DMS 273 (cell line): Measurements from ENCODE around the gene PCNX1.
"Not testable (repeated sequence)": the region's sequence is repeated elsewhere in the genome, so short reads cannot be mapped to it uniquely, and the experiment has no call there.

Experiments
- DNase-seq: peaks from one replicate; lab custom pipeline; 2025; ENCODE audit not compliant: unreplicated experiment; lab: John Stamatoyannopoulos, UW

The PCNX1 gene

GRCh38 chr14:70915415-70915814, 8.2 kb downstream of the PCNX1 start:
- DNase-seq, result no peak

DNA sequence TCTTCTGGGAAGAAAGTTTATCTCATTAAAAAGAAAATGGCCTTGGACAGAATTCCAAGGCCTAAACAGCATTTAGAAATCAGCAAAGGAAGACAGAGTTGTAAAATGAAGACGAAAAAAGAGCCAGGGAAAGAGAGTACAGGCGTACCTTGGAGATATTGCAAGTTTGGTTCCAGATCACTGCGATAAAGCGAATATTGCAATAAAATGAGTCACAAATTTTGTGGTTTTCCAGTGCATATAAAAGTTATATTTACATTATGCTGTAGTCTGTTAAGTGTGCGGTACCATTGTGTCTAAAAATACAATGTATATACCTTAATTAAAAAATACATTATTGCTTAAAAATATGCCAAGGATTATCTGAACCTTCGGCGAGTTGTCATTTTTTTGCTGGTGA, 9.0 kb downstream of the PCNX1 start:
- no peak for DNase-seq

DNA sequence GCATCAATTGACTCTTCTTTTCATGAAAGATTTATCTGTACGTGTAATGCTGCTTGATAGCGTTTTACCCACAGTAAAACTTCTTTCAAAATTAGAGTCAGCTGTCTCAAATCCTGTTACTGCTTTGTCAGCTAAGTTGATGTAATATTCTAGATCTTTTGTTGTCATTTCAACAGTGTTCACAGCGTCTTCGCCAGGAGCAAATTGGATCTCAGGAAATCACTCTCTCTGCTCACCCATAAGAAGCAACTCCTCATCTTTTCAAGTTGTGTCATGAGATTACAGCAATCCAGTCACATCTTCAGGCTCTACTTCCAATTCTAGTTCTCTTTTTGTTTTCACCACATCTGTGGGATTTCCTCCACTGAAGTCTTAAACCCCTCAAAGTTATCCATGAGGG, 9.5 kb downstream of the PCNX1 start:
- no peak for DNase-seq

DNA sequence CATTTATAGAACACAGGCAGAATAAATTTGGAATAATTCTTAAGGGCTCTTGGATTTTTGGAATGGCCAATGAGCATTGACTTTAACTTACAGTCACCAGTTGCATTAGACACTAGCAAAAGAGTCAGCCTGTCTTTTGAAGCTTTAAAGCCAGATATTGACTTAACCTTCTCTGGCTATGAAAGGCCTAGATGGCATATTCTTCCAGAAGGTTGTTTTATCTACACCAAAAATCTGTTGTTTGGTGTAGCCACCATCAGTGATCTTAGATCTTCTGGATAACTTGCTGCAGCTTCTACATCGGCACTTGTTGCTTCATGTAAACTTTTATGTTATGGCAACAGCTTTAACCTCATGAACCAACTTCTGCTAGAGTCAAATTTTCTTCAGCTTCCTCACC, 10.4 kb downstream of the PCNX1 start:
- peak; percentile 17 for DNase-seq

DNA sequence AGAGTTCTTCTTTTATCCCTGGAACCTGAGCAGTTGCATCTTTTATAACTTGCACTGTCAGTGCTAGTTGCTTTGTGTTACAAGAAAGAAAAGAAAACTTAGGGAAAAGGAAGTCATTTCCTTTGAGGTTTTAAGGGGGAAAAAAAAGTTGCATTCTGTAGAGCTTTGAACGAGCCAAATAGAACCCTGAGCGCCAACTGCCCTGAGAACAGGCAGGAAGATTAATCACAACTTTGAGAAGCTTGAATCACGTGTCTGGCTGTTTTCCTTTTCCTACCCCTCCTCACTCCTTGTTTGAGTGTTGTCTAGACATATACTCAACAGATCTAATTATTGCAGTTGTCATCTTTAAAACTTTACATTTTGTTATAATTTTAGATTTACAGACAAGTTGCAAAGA, 12.5 kb downstream of the PCNX1 start:
- no peak for DNase-seq

GRCh38 chr14:70920608-70921007, 13.3 kb downstream of the PCNX1 start:
- no peak for DNase-seq

DNA sequence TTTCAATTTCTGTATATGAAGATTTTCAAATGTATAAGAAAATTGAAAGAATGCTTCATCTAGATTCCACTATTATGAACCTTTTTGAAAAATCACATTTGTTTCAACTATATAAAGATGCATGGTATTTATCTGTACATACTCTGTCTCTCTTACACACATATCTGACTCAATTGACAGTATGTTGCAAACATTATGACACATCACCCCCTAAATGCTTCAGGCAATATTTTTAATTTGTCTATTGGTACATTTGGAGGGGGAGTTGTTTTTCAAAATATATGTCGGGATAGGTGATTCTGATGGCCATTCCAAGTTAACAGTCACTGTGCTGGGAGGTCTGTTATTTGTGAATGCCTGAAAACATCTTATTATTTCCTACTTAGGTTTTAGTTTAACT, 14.4 kb downstream of the PCNX1 start:
- no peak for DNase-seq

DNA sequence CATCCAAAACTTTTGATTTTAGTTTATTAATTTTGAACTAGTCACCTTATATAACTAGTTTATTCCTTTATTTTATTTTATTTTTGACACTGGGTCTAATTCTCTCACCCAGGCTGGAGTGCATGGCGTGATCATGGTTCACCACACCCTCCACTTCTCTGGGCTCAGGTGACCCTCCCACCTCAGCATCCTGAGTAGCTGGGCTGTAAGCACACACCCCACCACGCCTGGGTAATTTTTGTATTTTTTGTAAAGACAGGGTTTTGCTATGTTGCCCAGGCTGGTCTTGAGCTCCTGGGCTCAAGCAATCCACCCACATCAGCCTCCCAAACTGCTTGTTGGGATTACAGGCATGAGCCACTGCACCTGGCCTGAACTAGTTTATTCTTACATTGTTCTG, 17.3 kb downstream of the PCNX1 start:
- no peak for DNase-seq

DNA sequence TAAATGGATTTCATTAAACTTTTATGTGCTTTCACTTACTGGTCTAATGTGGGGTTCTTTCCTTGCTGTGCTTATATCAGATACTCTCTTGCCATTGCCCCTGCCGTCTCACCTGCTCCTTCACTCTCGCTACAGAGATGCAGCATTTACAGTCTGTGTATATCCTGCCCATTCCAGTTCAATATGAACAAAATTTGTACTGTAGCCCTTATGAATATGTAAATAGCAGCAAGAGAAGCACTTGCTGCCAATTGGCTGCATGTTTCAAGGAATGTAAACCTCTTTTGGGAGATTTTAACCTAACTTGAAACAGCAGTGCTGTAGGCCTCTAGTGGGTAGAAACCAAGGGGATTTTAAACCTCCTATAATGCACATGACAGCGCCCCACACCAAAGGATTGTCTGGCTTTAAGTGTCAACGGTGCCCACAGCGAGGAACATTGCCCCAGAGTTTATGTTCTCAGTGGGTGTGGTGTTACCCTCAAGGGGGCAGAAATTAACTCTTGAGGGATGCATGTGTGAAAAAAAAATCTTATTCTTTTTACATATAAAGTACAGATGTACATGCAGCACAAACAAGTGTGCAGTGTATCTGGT, 19.1 kb downstream of the PCNX1 start:
- DNase-seq, result no peak

- DNase-seq, result no peak
Observed at GRCh38 chr14:70931008-70931407, 23.7 kb downstream of the PCNX1 start.

- DNase-seq, result no peak
Observed at GRCh38 chr14:70934084-70934483, 26.8 kb downstream of the PCNX1 start.

DNA sequence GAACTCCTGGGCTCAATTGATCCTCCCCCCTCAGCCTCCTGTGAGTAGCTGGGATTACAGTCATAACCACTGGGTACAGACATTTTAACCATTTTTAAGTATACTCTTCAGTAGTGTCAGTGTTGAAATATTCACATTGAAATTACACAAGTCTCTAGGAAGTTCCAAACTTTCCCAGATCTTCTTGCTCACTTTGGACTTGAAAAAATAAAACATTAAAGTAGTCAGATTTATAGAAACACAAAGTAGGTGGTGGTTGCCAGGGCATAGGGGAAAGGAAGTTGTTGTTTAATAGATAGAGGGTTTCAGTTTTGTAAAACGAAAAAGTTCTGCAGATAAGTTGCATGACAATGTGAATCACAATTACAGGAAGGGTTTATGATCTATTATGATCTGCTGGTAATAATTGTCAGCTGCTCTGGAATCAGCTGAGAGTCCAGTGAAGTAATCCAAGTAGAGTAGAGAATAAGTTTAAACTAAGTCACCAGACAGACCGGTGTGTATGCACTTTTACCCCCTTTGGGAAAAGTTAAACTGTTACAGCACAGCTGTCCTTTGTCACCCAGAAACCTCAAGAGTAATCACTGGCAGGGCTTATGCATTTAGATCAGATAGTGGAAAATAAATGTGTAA, 27.4 kb downstream of the PCNX1 start:
- no peak for DNase-seq

DNA sequence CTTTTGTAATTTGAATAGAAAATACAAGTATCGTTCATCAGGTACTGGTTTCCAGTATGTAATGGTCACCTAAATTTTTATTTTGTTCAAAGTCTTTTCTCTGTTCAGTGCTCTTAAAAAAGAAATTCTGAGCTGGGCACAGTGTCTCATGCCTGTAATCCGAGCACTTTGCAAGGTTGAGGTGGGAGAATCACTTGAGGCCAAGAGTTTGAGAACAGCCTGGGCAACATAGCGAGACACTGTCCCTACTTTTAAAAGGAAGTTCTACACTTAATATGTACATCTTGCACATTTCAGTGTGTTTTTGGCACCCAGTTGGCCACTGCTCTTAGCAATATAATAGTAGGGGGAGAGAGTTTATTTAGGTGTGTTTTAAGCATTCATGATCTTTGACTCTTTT, 27.9 kb downstream of the PCNX1 start:
- no peak for DNase-seq

- not testable (repeated sequence) for DNase-seq
Observed at GRCh38 chr14:70939693-70940092, 32.4 kb downstream of the PCNX1 start.

- DNase-seq, result not testable (repeated sequence)
Observed at GRCh38 chr14:70941637-70942341, 34.5 kb downstream of the PCNX1 start.

- DNase-seq, result no peak
Observed at GRCh38 chr14:70942342-70942706, 35.1 kb downstream of the PCNX1 start.

DNA sequence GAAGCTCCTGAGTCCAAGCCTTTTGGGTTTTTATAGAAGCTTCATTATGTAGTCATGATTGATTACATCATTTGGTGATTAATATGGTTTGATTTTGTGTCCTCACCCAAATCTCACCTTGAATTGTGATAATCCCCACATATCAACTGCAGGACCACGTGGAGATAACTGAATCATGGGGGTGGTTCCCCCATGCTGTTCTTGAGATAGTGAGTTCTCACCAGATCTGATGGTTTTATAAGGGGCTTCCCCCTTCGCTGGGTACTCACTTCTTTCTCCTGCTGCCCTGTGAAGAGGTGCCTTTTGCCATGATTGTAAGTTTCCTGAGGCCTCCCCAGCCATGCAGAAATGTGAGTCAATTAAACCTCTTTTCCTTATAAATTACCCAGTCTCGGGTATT, 35.5 kb downstream of the PCNX1 start:
- DNase-seq, result not testable (repeated sequence)

- peak; percentile 19 for DNase-seq
Observed at GRCh38 chr14:70943838-70944237, 36.6 kb downstream of the PCNX1 start.

- DNase-seq, result no peak
Observed at GRCh38 chr14:70947739-70948138, 40.5 kb downstream of the PCNX1 start.

- DNase-seq, result no peak
Observed at GRCh38 chr14:70952485-70952884, 45.2 kb downstream of the PCNX1 start.

GRCh38 chr14:70954068-70954467, 46.8 kb downstream of the PCNX1 start:
- no peak for DNase-seq
